Prostate gland (tissue), 2 donors: ENCODE data around the gene RSPH1. TPM values are rescaled to one million over a fixed set of nuclear protein-coding genes. Genes with fewer than 3 reads are reported as not detected.

Experiments
- DNase-seq: peaks from one replicate; pipeline ENCODE4 v3.0.0-alpha.2; 2019; ENCODE audit warnings: low spot score
- H3K27ac ChIP-seq, 2 donors: fragments of 200-600 bp; sonication (generic); 2 replicates each; pipeline ENCODE4 v1.5.1; 2017 to 2019
- H3K27me3 ChIP-seq: fragments of 200-600 bp; sonication (generic); replicated peaks from 2 replicates; pipeline ENCODE4 v1.5.1; 2019; ENCODE audit not compliant: insufficient read depth
- H3K36me3 ChIP-seq, 2 donors: fragments of 200-600 bp; sonication (generic); 1 replicate in 1 of 2; 2 replicates in 1 of 2; pipeline versions ENCODE4 v1.5.1 to v1.8.1; 2017 to 2019
- H3K4me1 ChIP-seq: fragments of 200-600 bp; sonication (generic); replicated peaks from 2 replicates; pipeline ENCODE4 v1.5.1; 2019
- H3K4me3 ChIP-seq, 2 donors: fragments of 200-600 bp; sonication (generic); 2 replicates each; pipeline ENCODE4 v1.5.1; 2017 to 2019
- H3K9me3 ChIP-seq: fragments of 200-600 bp; sonication (generic); 2 replicates; pipeline ENCODE4 v1.5.1; 2017
- POLR2A ChIP-seq: fragments of 450-650 bp; IDR thresholded peaks from one replicate; pipeline ENCODE4 v1.6.1; 2016; ENCODE audit warnings: antibody characterized with exemption, mild to moderate bottlenecking
- POLR2AphosphoS5 ChIP-seq: sonication (generic); formaldehyde crosslinking; IDR thresholded peaks from one replicate; pipeline ENCODE4 v1.6.1; 2017; ENCODE audit warnings: antibody characterized with exemption
- WGBS: methylation state at CpG from one replicate; pipeline ENCODE4 v1.1.5; 2018; 5-methylcytosine and 5-hydroxymethylcytosine counted together
- intact Hi-C: fragments of 100-400 bp; cut with DNase I; formaldehyde crosslinking; loops from one replicate; pipeline ENCODE4 v1.14.2; 2022
- total RNA-seq, 2 donors: library from RNA; depleted of rRNA; stranded (reverse); fragments of >200 nt; gene quantifications; one replicate each; pipeline ENCODE4 v1.1.0, GENCODE V29; 2016
- TF ChIP-seq, protein P1 (sequence below), 4 experiments: fragments of 200-600 bp in 2 of 4; fragments of 450-650 bp in 2 of 4; sonication (generic) in 2 of 4; IDR thresholded peaks; 1 replicate in 3 of 4; 2 replicates in 1 of 4; pipeline ENCODE4 v1.5.1; 2016 to 2019; ENCODE audit warnings: antibody characterized with exemption in 4 of 4, mild to moderate bottlenecking in 2 of 4, moderate library complexity in 2 of 4

RSPH1 gene
- 1 to 10 TPM; 1.6 to 2.6 TPM for total RNA-seq

- Histone ChIP-seq H3K4me3 (peak within 1 kb of the TSS; percentile 47 to 53), H3K27me3 (no peaks in the 10 kb centered on the region), H3K9me3 (no peaks in the 10 kb centered on the region), H3K27ac (peak within 1 kb of the TSS; percentile 97 to 98), H3K4me1 (peaks cover 3% of the 10 kb centered on the region), H3K36me3 (no peaks in the 10 kb centered on the region)
- peak; percentile 100 for DNase-seq
- WGBS, result under 1% methylated on average over 56 of the region's 58 CpGs
- intact Hi-C loops, result no loop called here
- TF ChIP-seq POLR2A, result peak; percentile 95
- TF ChIP-seq, protein P1, sequence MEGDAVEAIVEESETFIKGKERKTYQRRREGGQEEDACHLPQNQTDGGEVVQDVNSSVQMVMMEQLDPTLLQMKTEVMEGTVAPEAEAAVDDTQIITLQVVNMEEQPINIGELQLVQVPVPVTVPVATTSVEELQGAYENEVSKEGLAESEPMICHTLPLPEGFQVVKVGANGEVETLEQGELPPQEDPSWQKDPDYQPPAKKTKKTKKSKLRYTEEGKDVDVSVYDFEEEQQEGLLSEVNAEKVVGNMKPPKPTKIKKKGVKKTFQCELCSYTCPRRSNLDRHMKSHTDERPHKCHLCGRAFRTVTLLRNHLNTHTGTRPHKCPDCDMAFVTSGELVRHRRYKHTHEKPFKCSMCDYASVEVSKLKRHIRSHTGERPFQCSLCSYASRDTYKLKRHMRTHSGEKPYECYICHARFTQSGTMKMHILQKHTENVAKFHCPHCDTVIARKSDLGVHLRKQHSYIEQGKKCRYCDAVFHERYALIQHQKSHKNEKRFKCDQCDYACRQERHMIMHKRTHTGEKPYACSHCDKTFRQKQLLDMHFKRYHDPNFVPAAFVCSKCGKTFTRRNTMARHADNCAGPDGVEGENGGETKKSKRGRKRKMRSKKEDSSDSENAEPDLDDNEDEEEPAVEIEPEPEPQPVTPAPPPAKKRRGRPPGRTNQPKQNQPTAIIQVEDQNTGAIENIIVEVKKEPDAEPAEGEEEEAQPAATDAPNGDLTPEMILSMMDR (IDR thresholded peaks at IDR 0.05), result peak in 2 of 4 experiments; percentile 2 to 9
- peak; percentile 97 for TF ChIP-seq POLR2AphosphoS5
Measured at GRCh38 chr21:42496120-42496838, at the start of gene RSPH1. Gene RSPH1, minus strand, starts transcription at chr21:42496224. Its CDS starts 38 bp downstream, at chr21:42496186.

GRCh38 chr21:42545745-42546144, 49.7 kb upstream of the RSPH1 start:
- WGBS, result 83% methylated on average over 6 of the region's 8 CpGs
- H3K36me3 ChIP-seq, result peaks cover 0 to 5% of the 10 kb centered on the region in 2 donors
- intact Hi-C loops, result no loop called here
- H3K4me1 ChIP-seq, result peaks cover 11% of the 10 kb centered on the region
- H3K9me3 ChIP-seq, result no peaks in the 10 kb centered on the region
- H3K4me3 ChIP-seq, result no peak overlapping the region
- peak overlapping the region; percentile 48 to 77 for H3K27ac ChIP-seq
- DNase-seq, result no peak
- TF ChIP-seq, protein P1 (IDR thresholded peaks at IDR 0.05), result no peak
- no peak for TF ChIP-seq POLR2A
- no peak for TF ChIP-seq POLR2AphosphoS5
- H3K27me3 ChIP-seq, result no peaks in the 10 kb centered on the region

DNA sequence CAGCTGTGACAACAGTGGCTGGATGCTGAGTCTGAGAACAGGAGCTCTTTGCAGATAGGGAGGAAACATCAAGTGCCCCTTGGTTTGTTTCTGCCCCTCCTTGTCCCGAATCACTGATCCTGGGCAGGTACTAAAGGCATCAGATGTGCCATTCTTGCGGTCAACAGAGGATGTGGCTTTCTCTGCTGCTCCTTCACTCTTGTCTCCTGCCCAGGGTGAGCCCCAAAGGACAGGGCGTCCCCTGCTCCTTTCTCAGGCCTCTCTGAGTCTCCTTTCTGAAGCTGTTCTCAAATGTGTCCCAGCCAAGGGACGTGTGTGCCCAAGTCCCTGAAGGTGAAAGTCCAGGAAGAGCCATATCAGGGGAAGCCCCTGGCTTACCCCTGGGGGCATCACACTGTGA, 49.3 kb upstream of the RSPH1 start:
- intact Hi-C loops, result no loop called here

DNA sequence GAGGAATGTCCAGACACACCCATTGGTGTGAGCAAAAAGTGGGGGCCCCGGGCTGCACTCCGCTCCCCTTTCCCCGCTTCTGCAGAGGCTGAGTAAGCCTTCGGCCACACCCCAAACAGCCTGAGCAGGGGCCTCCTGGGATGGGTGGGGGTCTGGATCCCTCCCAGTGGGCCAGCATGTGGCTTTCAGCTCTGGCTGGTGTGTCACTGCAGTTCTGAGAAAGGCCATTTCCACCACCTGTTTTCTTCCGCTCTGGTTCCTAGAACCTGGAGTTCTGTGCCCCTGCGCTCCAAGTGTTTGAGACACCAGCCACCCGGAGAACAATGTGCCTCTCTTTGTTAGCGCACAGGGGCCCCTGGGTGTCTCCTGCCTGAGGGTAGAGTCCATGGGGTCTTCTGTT, 48.5 kb upstream of the RSPH1 start:
- Histone ChIP-seq H3K9me3 (no peaks in the 10 kb centered on the region), H3K4me1 (peaks cover 12% of the 10 kb centered on the region), H3K36me3 (peaks cover 0 to 5% of the 10 kb centered on the region in 2 donors), H3K27ac (peak overlapping the region; percentile 48 to 77), H3K4me3 (no peak overlapping the region), H3K27me3 (no peaks in the 10 kb centered on the region)
- intact Hi-C loops, result no loop called here
- no peak for DNase-seq
- 88% methylated on average over 8 of the region's 8 CpGs for WGBS
- TF ChIP-seq POLR2AphosphoS5 (no peak), POLR2A (no peak)
- TF ChIP-seq, protein P1 (IDR thresholded peaks at IDR 0.05), result no peak

More for the DNA sequence above, 49.3 kb upstream of the RSPH1 start:
- peaks cover 0 to 5% of the 10 kb centered on the region in 2 donors for H3K36me3 ChIP-seq
- H3K4me1 ChIP-seq, result peaks cover 11% of the 10 kb centered on the region
- no peaks in the 10 kb centered on the region for H3K27me3 ChIP-seq
- peak overlapping the region; percentile 48 to 77 for H3K27ac ChIP-seq
- TF ChIP-seq POLR2A (no peak), POLR2AphosphoS5 (no peak)
- TF ChIP-seq, protein P1 (IDR thresholded peaks at IDR 0.05), result no peak
- WGBS, result 100% methylated on average over 4 of the region's 4 CpGs
- no peak for DNase-seq
- no peaks in the 10 kb centered on the region for H3K9me3 ChIP-seq
- H3K4me3 ChIP-seq, result no peak overlapping the region
